LHCN-M2 (cell line): ENCODE measurements around the gene PRKAR1B. TPM values are rescaled to one million over a fixed set of nuclear protein-coding genes. Genes with fewer than 3 reads are reported as not detected.
A peak's percentile ranks its signal among the peaks of the same experiment; 100 is the strongest.

ENCODE experiments used
- DNase-seq: peaks from one replicate; pipeline ENCODE4 v3.0.0-alpha.2; 2012; ENCODE audit warnings: low read depth
- total RNA-seq: library from RNA; depleted of rRNA; stranded (reverse); fragments of >200 nt; gene quantifications from 2 replicates; pipeline ENCODE4 v1.2.3, GENCODE V29; 2014

The PRKAR1B gene
- total RNA-seq, 1 experiment from 2014 or later = 23.0 TPM

GRCh38 chr7:696426-696811, 30.7 kb downstream of the PRKAR1B start:
- DNase-seq = no peak

GRCh38 chr7:693280-693679, 33.8 kb downstream of the PRKAR1B start:
- no peak for DNase-seq

GRCh38 chr7:691361-692045, 35.6 kb downstream of the PRKAR1B start:
- no peak for DNase-seq

- no peak for DNase-seq
Observed at GRCh38 chr7:690478-691360, 36.4 kb downstream of the PRKAR1B start.

GRCh38 chr7:685540-685939, 41.5 kb downstream of the PRKAR1B start:
- no peak for DNase-seq

GRCh38 chr7:684416-684815, 42.7 kb downstream of the PRKAR1B start:
- DNase-seq = no peak

- no peak for DNase-seq
Observed at GRCh38 chr7:683526-684205, 43.4 kb downstream of the PRKAR1B start.

- no peak for DNase-seq
Observed at GRCh38 chr7:682810-683209, 44.3 kb downstream of the PRKAR1B start.

- no peak for DNase-seq
Observed at GRCh38 chr7:681551-682307, 45.4 kb downstream of the PRKAR1B start.

GRCh38 chr7:680411-681127, 46.5 kb downstream of the PRKAR1B start:
- no peak for DNase-seq

- no peak for DNase-seq
Observed at GRCh38 chr7:676972-677385, 50.1 kb downstream of the PRKAR1B start.

- no peak for DNase-seq
Observed at GRCh38 chr7:676246-676971, 50.7 kb downstream of the PRKAR1B start.

- DNase-seq = no peak
Observed at GRCh38 chr7:674454-675410, 52.3 kb downstream of the PRKAR1B start.

GRCh38 chr7:673681-674453, 53.2 kb downstream of the PRKAR1B start:
- DNase-seq = no peak

GRCh38 chr7:672891-673290, 54.2 kb downstream of the PRKAR1B start:
- peak; percentile 79 for DNase-seq

GRCh38 chr7:671415-672042, 55.6 kb downstream of the PRKAR1B start:
- no peak for DNase-seq

- no peak for DNase-seq
Observed at GRCh38 chr7:670501-671390, 56.3 kb downstream of the PRKAR1B start.
